Measurements from ENCODE around the gene VPS18.

GRCh38 chr15:40930430-40931299, 36.4 kb downstream of the VPS18 start:
- TF ChIP-seq CTCF (IDR thresholded peaks at IDR 0.05; ENCODE audit: insufficient read depth, low read depth, low read length) (peak; percentile 18), EZH2 (IDR thresholded peaks at IDR 0.05; ENCODE audit: insufficient read depth, low read length) (peak; percentile 11)

All from astrocyte (in vitro differentiated cells and primary cell).